HCT116 (cell line): Measurements from ENCODE around the gene TXNL4B.

Experiments
- CTCF ChIP-seq, 3 experiments: fragments of 200-600 bp in 1 of 3; sonication (generic) in 1 of 3; IDR thresholded peaks in 2 of 3; conservative IDR thresholded peaks in 1 of 3; 2 replicates each; pipeline ENCODE4 v1.5.1; 2012 to 2017; ENCODE audit warnings: low read depth in 2 of 3, low read length in 2 of 3, antibody characterized with exemption in 1 of 3, borderline replicate concordance in 1 of 3, control low read depth in 1 of 3, mild to moderate bottlenecking in 1 of 3, mixed read lengths in 1 of 3, mixed run types in 1 of 3, moderate library complexity in 1 of 3; ENCODE audit not compliant: insufficient read depth in 1 of 3
- EGR1 ChIP-seq: IDR thresholded peaks from 2 replicates; pipeline ENCODE4 v1.6.1; 2012; ENCODE audit warnings: low read depth
- MAX ChIP-seq: IDR thresholded peaks from 2 replicates; pipeline ENCODE4 v1.6.1; 2012
- POLR2A ChIP-seq: IDR thresholded peaks from 2 replicates; pipeline ENCODE4 v1.7.0; 2011; ENCODE audit warnings: borderline replicate concordance; ENCODE audit not compliant: insufficient read depth, insufficient read length; ENCODE audit errors: extremely low read depth
- ZNF274 ChIP-seq: fragments of 200-500 bp; sonication (Bioruptor generic); IDR thresholded peaks from 2 replicates; pipeline ENCODE4 v1.6.1; 2014; ENCODE audit warnings: mild to moderate bottlenecking, low read depth, low read length, inconsistent platforms

- TF ChIP-seq POLR2A, result no peak
- TF ChIP-seq CTCF (IDR thresholded peaks at IDR 0.05 in 2 of 3, conservative IDR thresholded peaks at IDR 0.05 in 1 of 3; ENCODE audit: borderline replicate concordance in 1 of 3, insufficient read depth in 1 of 3, low read depth in 2 of 3, low read length in 2 of 3), result peak; percentile 54 to 80 (median 75); a peak in 5 of 6 replicates
- TF ChIP-seq ZNF274, result no peak
- TF ChIP-seq MAX, result no peak
- no peak for TF ChIP-seq EGR1
Observed at GRCh38 chr16:72124761-72125634, 31.6 kb upstream of the TXNL4B start.
